ENCODE data around the gene CCDC82.
"Not testable (repeated sequence)": the region's sequence is repeated elsewhere in the genome, so short reads cannot be mapped to it uniquely, and the experiment has no call there.

CCDC82 gene

GRCh38 chr11:96389720-96390487 is at the start of gene CCDC82, which contains the start of gene JRKL:
TSS of gene CCDC82 (minus strand) at chr11:96389912. CDS start at chr11:96384747, 5,165 bp downstream.
TSS of gene JRKL (plus strand) at chr11:96390013. CDS start at chr11:96390650, 637 bp downstream.
- peaks cover 28% of the 10 kb centered on the region for H3K4me1 ChIP-seq (ENCODE audit: control insufficient read depth, low read length)
- H3K9me2 ChIP-seq (replicated peaks; ENCODE audit: control insufficient read depth, low read length), result no peaks in the 10 kb centered on the region
- no peaks in the 10 kb centered on the region for H3K9me3 ChIP-seq (ENCODE audit: control insufficient read depth, insufficient read depth, low read length)
- peak within 1 kb of the TSS; percentile 85 for H3K4me3 ChIP-seq (ENCODE audit: low read length)
- H4K20me1 ChIP-seq (ENCODE audit: control insufficient read depth, insufficient read depth, low read depth, low read length), result no peaks in the 10 kb centered on the region
- peak within 1 kb of the TSS; percentile 84 for H3K4me2 ChIP-seq (ENCODE audit: low read length)
- TF ChIP-seq EZH2phosphoT487 (IDR thresholded peaks at IDR 0.05; ENCODE audit: borderline replicate concordance, low read length), result no peak
- TF ChIP-seq CTCF (IDR thresholded peaks at IDR 0.05; ENCODE audit: low read depth, low read length, poor library complexity, severe bottlenecking), result no peak
- H3K27me3 ChIP-seq (ENCODE audit: control insufficient read depth, low read length), result no peaks in the 10 kb centered on the region
- peaks cover 26% of the 10 kb centered on the region for H3K36me3 ChIP-seq (ENCODE audit: control insufficient read depth, low read length)
- peaks cover 50% of the 10 kb centered on the region for H3K79me2 ChIP-seq (ENCODE audit: control insufficient read depth, low read length)
- 0 out of 2 replicates have a peak, but pooled peaks cover 3% of the 10 kb centered on the region for H3F3A ChIP-seq (ENCODE audit: control insufficient read depth, insufficient read depth)
- H3K27ac ChIP-seq (ENCODE audit: low read depth, low read length), result peak within 1 kb of the TSS; percentile 22; the same call in 1 of the 2 replicates

GRCh38 chr11:96432654-96433053 is 42.9 kb upstream of the CCDC82 start:
- H3K4me2 ChIP-seq (ENCODE audit: low read length); H3F3A ChIP-seq (ENCODE audit: control insufficient read depth, insufficient read depth); H3K4me3 ChIP-seq (ENCODE audit: low read length); H3K27me3 ChIP-seq (ENCODE audit: control insufficient read depth, low read length); H3K27ac ChIP-seq (ENCODE audit: low read depth, low read length); H3K36me3 ChIP-seq (ENCODE audit: control insufficient read depth, low read length); H3K9me3 ChIP-seq (ENCODE audit: control insufficient read depth, insufficient read depth, low read length); H3K4me1 ChIP-seq (ENCODE audit: control insufficient read depth, low read length); H4K20me1 ChIP-seq (ENCODE audit: control insufficient read depth, insufficient read depth, low read depth, low read length); H3K9me2 ChIP-seq (replicated peaks; ENCODE audit: control insufficient read depth, low read length); H3K79me2 ChIP-seq (ENCODE audit: control insufficient read depth, low read length): not testable (repeated sequence)

- H3F3A ChIP-seq (ENCODE audit: control insufficient read depth, insufficient read depth), result no peaks in the 10 kb centered on the region
- no peaks in the 10 kb centered on the region for H3K4me1 ChIP-seq (ENCODE audit: control insufficient read depth, low read length)
- no peak overlapping the region for H3K27ac ChIP-seq (ENCODE audit: low read depth, low read length)
- no peak overlapping the region for H3K4me3 ChIP-seq (ENCODE audit: low read length)
- no peak overlapping the region for H3K4me2 ChIP-seq (ENCODE audit: low read length)
- H3K9me3 ChIP-seq (ENCODE audit: control insufficient read depth, insufficient read depth, low read length), result no peaks in the 10 kb centered on the region
- H3K36me3 ChIP-seq (ENCODE audit: control insufficient read depth, low read length), result no peaks in the 10 kb centered on the region
- no peaks in the 10 kb centered on the region; the same call in 1 of the 2 replicates for H3K27me3 ChIP-seq (ENCODE audit: control insufficient read depth, low read length)
- TF ChIP-seq EZH2phosphoT487 (IDR thresholded peaks at IDR 0.05; ENCODE audit: borderline replicate concordance, low read length), result no peak
- no peaks in the 10 kb centered on the region for H3K79me2 ChIP-seq (ENCODE audit: control insufficient read depth, low read length)
- H3K9me2 ChIP-seq (replicated peaks; ENCODE audit: control insufficient read depth, low read length), result no peaks in the 10 kb centered on the region
- no peaks in the 10 kb centered on the region for H4K20me1 ChIP-seq (ENCODE audit: control insufficient read depth, insufficient read depth, low read depth, low read length)
Measured at GRCh38 chr11:96430668-96431067, 41.0 kb upstream of the CCDC82 start.

GRCh38 chr11:96424693-96425092 is 35.0 kb upstream of the CCDC82 start:
- no peaks in the 10 kb centered on the region for H3F3A ChIP-seq (ENCODE audit: control insufficient read depth, insufficient read depth)
- no peaks in the 10 kb centered on the region for H3K9me3 ChIP-seq (ENCODE audit: control insufficient read depth, insufficient read depth, low read length)
- no peak overlapping the region for H3K27ac ChIP-seq (ENCODE audit: low read depth, low read length)
- peaks cover 18% of the 10 kb centered on the region for H3K27me3 ChIP-seq (ENCODE audit: control insufficient read depth, low read length)
- no peak for TF ChIP-seq EZH2phosphoT487 (IDR thresholded peaks at IDR 0.05; ENCODE audit: borderline replicate concordance, low read length)
- no peak for TF ChIP-seq CTCF (IDR thresholded peaks at IDR 0.05; ENCODE audit: low read depth, low read length, poor library complexity, severe bottlenecking)
- no peaks in the 10 kb centered on the region for H3K4me1 ChIP-seq (ENCODE audit: control insufficient read depth, low read length)
- H3K4me3 ChIP-seq (ENCODE audit: low read length), result no peak overlapping the region
- H3K36me3 ChIP-seq (ENCODE audit: control insufficient read depth, low read length), result no peaks in the 10 kb centered on the region
- no peaks in the 10 kb centered on the region for H3K79me2 ChIP-seq (ENCODE audit: control insufficient read depth, low read length)
- no peaks in the 10 kb centered on the region for H3K9me2 ChIP-seq (replicated peaks; ENCODE audit: control insufficient read depth, low read length)
- no peaks in the 10 kb centered on the region for H4K20me1 ChIP-seq (ENCODE audit: control insufficient read depth, insufficient read depth, low read depth, low read length)
- no peak overlapping the region for H3K4me2 ChIP-seq (ENCODE audit: low read length)

Data from DOHH2 (cell line).